GM18907 (cell line): ENCODE results near the gene HPCAL1.
"Not testable (repeated sequence)": the region's sequence is repeated elsewhere in the genome, so short reads cannot be mapped to it uniquely, and the experiment has no call there.

Experiments
- ATAC-seq: cut with Tn5 transposase; IDR thresholded peaks from one replicate; pipeline ENCODE4 v1.9.1; 2021; ENCODE audit warnings: mild to moderate bottlenecking, moderate library complexity; ENCODE audit not compliant: unreplicated experiment

HPCAL1 gene

GRCh38 chr2:10302479-10303180 is at the start of gene HPCAL1:
Gene HPCAL1, plus strand, starts transcription at chr2:10302904. Its CDS starts 116,854 bp downstream, at chr2:10419758.
- peak; percentile 82 for ATAC-seq

GRCh38 chr2:10253596-10254372 is 48.9 kb upstream of the HPCAL1 start:
- no peak for ATAC-seq

DNA sequence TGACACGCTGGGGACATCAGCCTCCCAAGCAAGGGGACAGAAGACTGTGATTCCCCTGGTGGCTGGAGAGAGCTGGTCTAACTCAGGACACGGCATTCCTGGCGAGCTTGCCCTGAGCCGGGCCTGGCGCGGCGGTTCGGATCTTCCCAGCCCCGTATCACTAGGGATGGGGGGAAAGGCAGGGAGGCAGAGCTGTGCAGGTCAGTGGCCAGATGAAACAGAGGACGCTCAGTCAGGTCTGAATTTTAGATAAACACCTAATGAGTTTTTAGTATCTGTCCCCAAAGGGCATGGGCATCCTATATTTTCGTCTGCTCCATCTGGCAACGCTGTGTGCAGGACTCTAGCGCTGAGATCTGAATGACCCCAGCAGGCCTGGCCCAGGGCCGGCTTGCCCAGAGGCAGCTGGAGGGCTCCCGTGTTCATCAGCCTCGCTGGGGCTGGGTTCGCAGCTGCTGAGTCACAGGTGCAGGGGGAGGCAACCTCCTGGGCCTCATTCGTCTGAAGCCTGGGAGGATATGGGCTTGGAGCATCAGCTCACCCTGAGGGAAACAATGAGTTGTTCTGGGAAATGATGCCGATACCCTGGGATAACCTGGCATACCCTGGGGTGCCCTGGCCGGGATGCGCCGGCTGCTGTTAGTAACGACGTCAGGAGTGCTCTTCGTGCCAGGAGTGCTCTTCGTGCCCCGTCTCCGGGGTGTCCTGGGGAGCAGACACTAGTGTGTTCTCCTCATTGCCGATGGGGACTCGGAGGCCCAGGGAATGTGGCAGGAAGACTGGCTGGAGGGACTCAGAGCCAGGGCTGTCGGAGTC is 48.1 kb upstream of the HPCAL1 start:
- ATAC-seq: no peak

- ATAC-seq: no peak
Observed at GRCh38 chr2:10255189-10256030, 47.3 kb upstream of the HPCAL1 start.

DNA sequence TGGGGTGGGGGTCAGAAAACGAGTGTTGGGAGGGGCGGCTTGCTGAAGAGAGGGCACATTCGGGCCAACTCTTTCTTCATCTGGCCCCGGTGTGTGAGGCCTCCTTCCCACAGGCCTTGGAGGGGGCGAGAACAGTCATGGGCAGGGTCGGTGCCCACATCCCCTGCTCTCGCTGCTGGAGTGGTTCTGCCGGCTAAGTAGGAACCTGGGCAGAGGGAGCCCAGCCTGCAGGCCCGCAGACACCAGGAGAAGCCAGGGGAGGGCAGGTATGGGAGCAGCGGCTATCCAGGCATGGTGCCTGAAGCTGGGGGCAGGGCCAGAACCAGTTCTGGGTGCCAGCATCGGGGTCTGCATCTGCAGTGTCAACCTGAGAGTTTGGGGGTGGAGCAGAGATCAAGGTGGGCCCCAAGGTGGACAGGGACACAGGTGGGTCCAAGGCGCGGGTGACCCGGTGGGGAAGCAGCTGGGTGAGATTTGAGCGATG is 46.6 kb upstream of the HPCAL1 start:
- ATAC-seq: no peak

DNA sequence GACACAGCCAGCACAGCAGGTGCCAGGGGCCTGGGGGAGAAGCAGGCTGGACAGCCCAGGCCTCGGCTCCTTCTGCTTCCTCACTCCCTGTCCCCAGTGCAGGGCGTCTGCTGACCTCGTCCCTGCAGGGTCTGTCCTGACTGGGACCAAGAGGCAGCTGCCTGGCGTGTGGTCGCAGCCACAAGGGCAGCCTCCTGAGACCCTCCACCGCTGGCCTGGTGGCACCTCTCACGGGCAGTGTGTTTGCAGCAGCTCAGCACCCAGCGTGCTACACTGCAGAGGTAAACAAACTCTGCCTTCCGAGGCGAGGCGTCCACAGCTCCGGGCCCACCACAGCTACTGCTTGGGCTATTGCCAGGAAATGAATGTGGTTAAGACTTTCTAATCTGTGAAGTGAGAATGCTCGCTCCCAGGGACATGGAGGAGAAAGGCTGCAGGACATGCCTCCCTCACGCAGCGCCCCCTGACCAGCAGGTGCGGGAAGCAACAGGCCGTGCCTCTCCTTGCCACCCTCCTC is 46.1 kb upstream of the HPCAL1 start:
- ATAC-seq: no peak

DNA sequence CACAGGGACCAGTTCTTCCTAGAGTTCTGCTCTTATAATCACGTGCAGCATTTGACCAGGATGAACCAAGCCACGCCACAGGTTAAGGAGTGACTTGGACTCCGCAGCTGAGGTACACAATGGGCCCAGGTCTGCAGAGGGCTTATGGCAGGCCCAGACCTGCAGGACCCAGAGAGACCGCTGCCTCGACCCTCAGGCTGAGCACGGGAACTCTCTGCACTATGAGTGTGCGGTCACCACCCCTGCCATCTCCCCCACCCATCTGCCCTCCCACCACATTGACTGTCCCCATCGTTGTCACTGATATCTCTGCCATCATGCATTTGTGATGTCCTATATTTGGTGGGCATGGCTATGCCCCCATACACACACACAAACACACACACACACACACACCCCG is 45.7 kb upstream of the HPCAL1 start:
- no peak for ATAC-seq

GRCh38 chr2:10257500-10258147 is 45.1 kb upstream of the HPCAL1 start:
- ATAC-seq: no peak

DNA sequence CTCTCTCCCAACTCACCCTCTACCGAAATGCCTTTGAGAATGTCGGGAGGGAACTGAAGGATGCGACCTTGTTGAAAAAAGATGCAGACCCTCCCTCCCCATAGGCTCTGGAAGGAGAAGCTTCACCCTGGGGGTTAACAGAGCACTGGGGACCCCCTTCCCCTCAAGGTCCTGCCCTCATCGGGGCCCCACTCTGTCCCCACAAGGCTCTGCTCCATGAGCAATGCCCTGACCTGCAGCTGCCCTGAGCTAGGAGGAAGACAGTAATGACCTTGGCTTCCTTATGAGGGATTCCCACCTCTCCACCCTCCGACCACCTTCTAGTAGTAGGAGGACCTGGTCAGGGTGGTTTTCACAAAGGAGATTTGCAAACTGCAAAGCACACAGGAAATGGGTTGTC is 44.4 kb upstream of the HPCAL1 start:
- ATAC-seq: no peak

DNA sequence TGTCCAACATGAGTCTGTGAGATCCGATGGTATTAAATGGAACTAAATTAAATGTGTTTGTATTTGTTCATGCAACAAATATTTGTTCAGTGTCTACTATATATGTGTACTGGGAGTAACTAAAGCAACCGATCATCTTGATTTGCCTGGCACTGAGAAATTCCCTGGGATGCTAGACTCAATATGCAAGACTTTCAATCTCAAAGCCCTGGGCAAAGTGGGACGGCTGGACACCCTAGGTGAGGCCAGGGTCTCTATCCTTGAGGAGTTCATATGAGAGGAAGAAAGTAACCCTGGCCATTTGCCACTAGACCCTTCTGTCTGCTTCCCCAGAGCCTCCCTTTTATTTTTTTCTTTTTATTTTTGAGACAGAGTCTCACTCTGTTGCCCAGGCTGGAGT is 44.0 kb upstream of the HPCAL1 start:
- ATAC-seq: no peak

GRCh38 chr2:10260130-10260529 is 42.6 kb upstream of the HPCAL1 start:
- ATAC-seq: no peak

GRCh38 chr2:10263526-10263925 is 39.2 kb upstream of the HPCAL1 start:
- ATAC-seq: not testable (repeated sequence)

DNA sequence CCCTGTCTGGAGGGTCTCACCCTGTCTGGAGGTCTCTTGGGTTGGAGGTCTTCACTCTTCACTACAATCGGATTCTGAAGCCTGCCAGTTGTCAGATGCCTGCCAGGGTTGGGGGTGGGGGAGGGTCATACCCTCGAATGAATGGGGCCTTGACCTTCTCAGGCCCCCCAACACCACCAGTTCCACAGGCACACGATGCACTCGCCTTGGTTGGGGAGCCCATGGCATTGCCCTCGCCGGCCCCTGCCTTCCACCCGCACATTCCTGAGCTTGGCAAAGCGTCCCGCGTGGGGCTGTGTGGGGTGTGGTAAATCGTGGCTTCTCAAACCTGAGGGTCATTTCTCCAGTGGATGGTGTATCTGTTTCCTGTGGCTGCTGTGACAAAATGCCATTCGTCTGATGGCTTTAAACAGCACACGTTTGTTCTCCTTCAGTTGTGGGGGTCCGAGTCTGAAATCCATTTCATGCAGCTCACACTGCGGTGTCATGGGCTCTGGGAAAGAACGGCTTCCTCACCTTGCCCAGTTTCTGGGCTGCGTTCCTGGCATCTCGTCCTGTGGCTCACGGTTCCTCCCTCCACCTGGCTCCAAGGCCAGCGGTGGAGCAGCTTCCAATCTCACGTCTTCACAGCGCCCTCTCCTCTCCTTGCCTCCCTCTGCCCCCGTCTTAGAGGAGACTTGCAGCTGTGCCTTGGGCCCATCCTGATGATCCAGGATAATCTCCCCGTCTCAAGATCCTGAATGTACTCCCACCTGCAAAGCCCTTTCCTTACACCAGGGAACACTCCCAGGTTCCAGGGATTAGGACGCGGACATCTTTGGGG is 38.0 kb upstream of the HPCAL1 start:
- ATAC-seq: no peak

GRCh38 chr2:10265329-10266132 is 37.2 kb upstream of the HPCAL1 start:
- ATAC-seq: no peak

DNA sequence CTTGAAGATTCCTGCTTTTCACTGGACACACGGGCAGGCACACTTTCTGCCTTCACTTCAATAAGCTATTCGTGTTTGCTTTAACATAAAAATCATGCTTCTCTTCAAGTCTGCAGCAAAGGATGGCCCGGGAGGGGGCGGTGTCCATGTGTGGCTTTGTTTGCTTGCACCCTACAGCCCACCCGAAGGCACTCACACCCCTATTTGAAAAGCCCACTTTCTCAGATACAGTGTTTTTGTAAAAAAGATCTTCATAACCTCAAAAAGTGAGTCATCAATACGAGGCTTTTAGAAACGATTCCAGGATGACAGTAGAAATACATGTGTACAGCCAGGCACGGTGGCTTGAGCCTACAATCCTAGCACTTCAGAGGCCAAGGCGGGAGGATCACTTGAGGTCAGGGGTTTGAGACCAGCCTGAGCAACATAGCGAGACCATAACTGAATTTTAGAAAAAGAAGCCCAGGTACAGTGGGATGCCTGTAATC is 36.5 kb upstream of the HPCAL1 start:
- ATAC-seq: no peak

GRCh38 chr2:10267036-10267435 is 35.7 kb upstream of the HPCAL1 start:
- no peak for ATAC-seq

DNA sequence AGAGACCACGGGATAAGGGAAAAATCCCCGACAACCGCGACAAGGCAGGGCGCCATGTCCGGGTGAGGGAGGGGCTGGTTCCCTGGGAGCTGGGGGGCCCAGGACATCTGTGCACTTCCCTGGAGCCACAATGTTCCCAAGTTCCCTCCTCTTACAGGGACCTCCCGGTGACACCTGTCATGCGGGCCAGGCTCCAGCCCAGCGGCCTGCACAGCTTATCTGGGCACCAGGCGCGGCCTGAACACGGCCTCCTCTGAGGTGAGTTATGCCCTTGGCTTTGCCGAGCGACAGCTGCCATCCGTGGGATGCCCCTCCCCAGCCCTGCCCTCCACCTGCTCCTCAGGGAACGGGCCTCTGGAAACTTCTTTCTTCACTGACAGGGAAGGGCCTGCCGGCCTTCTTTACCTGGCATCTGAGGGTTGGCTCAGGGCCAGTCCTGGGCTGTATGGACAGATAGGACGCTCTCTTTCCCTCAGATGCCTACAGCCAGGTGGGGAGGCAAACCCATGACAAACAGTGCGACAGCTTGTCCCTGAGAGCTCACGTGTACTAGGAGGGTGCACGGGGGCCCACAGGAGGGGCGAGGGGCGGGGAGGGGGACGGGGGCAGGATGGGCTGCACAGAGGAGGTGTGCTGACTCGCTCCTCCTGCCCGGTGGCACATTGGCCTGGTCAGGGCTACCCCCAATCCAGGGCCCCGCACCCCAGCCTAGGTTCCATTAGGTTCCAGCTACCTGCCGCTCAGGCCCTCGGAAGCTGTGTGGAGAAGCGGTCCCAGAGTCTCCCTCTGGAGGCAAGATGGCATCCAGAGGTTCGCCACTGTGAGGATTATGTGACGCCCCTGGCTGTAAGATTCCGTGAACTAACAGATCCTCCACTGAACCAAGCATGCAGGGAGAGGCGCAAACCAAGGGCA is 34.9 kb upstream of the HPCAL1 start:
- ATAC-seq: no peak
